Tibial artery (tissue), 4 donors: Measurements from ENCODE around the gene LYPD6.

Experiments
- DNase-seq, 2 donors: peaks; one replicate each; pipeline ENCODE4 v3.0.0-alpha.2; 2019
- H3K27ac ChIP-seq, 2 donors: fragments of 200-600 bp; sonication (generic) in 1 of 2; 1 replicate in 1 of 2; 2 replicates in 1 of 2; pipeline ENCODE4 v1.5.1; 2018 to 2019; ENCODE audit warnings: mild to moderate bottlenecking in 1 of 2
- H3K27me3 ChIP-seq, 2 donors: fragments of 200-600 bp; sonication (generic) in 1 of 2; one replicate each; pipeline versions ENCODE4 v1.5.1 to v1.6.0; 2016 to 2019
- H3K36me3 ChIP-seq, 3 donors: fragments of 200-600 bp; sonication (generic) in 2 of 3; one replicate each; pipeline ENCODE4 v1.5.1; 2016 to 2019; ENCODE audit warnings: mild to moderate bottlenecking in 2 of 3
- H3K4me1 ChIP-seq, 4 donors: fragments of 200-600 bp; sonication (generic) in 2 of 4; 1 replicate in 3 of 4; 2 replicates in 1 of 4; pipeline ENCODE4 v1.5.1; 2016 to 2019
- H3K4me3 ChIP-seq, 2 donors: fragments of 200-600 bp; sonication (generic) in 1 of 2; 1 replicate in 1 of 2; 2 replicates in 1 of 2; pipeline ENCODE4 v1.5.1; 2018 to 2019; ENCODE audit warnings: mild to moderate bottlenecking in 2 of 2
- H3K9me3 ChIP-seq, 3 donors: fragments of 200-600 bp; sonication (generic) in 1 of 3; one replicate each; pipeline ENCODE4 v1.5.1; 2016 to 2019
- CTCF ChIP-seq, 2 experiments: fragments of 200-600 bp in 1 of 2; fragments of 450-650 bp in 1 of 2; IDR thresholded peaks; one replicate each; pipeline ENCODE4 v1.5.1; 2017 to 2019; ENCODE audit warnings: antibody characterized with exemption in 2 of 2, mild to moderate bottlenecking in 1 of 2, moderate library complexity in 1 of 2
- intact Hi-C: fragments of 100-400 bp; cut with DNase I; formaldehyde crosslinking; loops from one replicate; pipeline ENCODE4 v1.15.0; 2023; ENCODE audit warnings: low total_unique reads

The LYPD6 gene

GRCh38 chr2:149348291-149348690, 17.9 kb downstream of the LYPD6 start:
- no peak for DNase-seq
- intact Hi-C loops = no loop called here

GRCh38 chr2:149353421-149353820, 23.0 kb downstream of the LYPD6 start:
- no peak for TF ChIP-seq CTCF (IDR thresholded peaks at IDR 0.05)
- DNase-seq = no peak
- Histone ChIP-seq H3K27ac (no peak overlapping the region), H3K4me3 (no peak overlapping the region), H3K4me1 (no peaks in the 10 kb centered on the region), H3K36me3 (no peaks in the 10 kb centered on the region), H3K27me3 (no peaks in the 10 kb centered on the region), H3K9me3 (peaks cover 0 to 2% (median 0%) of the 10 kb centered on the region in 3 donors)
- intact Hi-C loops = no loop called here

More at GRCh38 chr2:149348291-149348690, 17.9 kb downstream of the LYPD6 start:
- Histone ChIP-seq H3K27me3 (no peaks in the 10 kb centered on the region), H3K4me3 (no peak overlapping the region), H3K36me3 (no peaks in the 10 kb centered on the region), H3K4me1 (no peaks in the 10 kb centered on the region), H3K9me3 (peaks cover 0 to 6% (median 0%) of the 10 kb centered on the region in 3 donors), H3K27ac (no peak overlapping the region)
- TF ChIP-seq CTCF (IDR thresholded peaks at IDR 0.05) = no peak

- H3K36me3 ChIP-seq = no peaks in the 10 kb centered on the region
- H3K27ac ChIP-seq = no peak overlapping the region
- no peaks in the 10 kb centered on the region for H3K9me3 ChIP-seq
- TF ChIP-seq CTCF (IDR thresholded peaks at IDR 0.05) = no peak
- no peak overlapping the region for H3K4me3 ChIP-seq
- no peaks in the 10 kb centered on the region for H3K4me1 ChIP-seq
- H3K27me3 ChIP-seq = no peaks in the 10 kb centered on the region
- no peak for DNase-seq
- intact Hi-C loops = no loop called here
Measured at GRCh38 chr2:149355716-149356422, 25.5 kb downstream of the LYPD6 start.

- intact Hi-C loops = no loop called here
- Histone ChIP-seq H3K4me1 (no peaks in the 10 kb centered on the region), H3K27me3 (no peaks in the 10 kb centered on the region), H3K27ac (no peak overlapping the region), H3K9me3 (no peaks in the 10 kb centered on the region), H3K4me3 (no peak overlapping the region), H3K36me3 (no peaks in the 10 kb centered on the region)
- TF ChIP-seq CTCF (IDR thresholded peaks at IDR 0.05) = no peak
- DNase-seq = no peak
Measured at GRCh38 chr2:149357058-149357457, 26.7 kb downstream of the LYPD6 start.

- no peak for DNase-seq
- Histone ChIP-seq H3K36me3 (no peaks in the 10 kb centered on the region), H3K27ac (no peak overlapping the region), H3K9me3 (no peaks in the 10 kb centered on the region), H3K4me3 (no peak overlapping the region), H3K4me1 (no peaks in the 10 kb centered on the region), H3K27me3 (no peaks in the 10 kb centered on the region)
- TF ChIP-seq CTCF (IDR thresholded peaks at IDR 0.05) = no peak
- intact Hi-C loops = no loop called here
Measured at GRCh38 chr2:149360106-149360505, 29.7 kb downstream of the LYPD6 start.
